Cardiac fibroblast (primary cell): ENCODE measurements around the gene CDHR2.

Source experiments
- DNase-seq, 2 donors: peaks; one replicate each; pipeline versions ENCODE4 v3.0.0 to v3.0.0-alpha.2; 2010; ENCODE audit warnings: low read depth in 2 of 2
- H3K4me3 ChIP-seq, 2 donors: replicated peaks in 1 of 2; 1 replicate in 1 of 2; 2 replicates in 1 of 2; pipeline ENCODE4 v1.5.1; 2011; ENCODE audit warnings: low read depth in 2 of 2, low read length in 2 of 2, mild to moderate bottlenecking in 2 of 2, moderate library complexity in 1 of 2
- TF ChIP-seq, protein P1 (sequence below): IDR thresholded peaks from one replicate; pipeline ENCODE4 v1.5.1; 2011; ENCODE audit warnings: low read depth, mild to moderate bottlenecking, low read length, inconsistent platforms

The CDHR2 gene

GRCh38 chr5:176610435-176610773 lies 61.3 kb downstream of the CDHR2 start:
- H3K4me3 ChIP-seq = peak overlapping the region; percentile 65 to 68
- DNase-seq = no peak
- TF ChIP-seq, protein P1, sequence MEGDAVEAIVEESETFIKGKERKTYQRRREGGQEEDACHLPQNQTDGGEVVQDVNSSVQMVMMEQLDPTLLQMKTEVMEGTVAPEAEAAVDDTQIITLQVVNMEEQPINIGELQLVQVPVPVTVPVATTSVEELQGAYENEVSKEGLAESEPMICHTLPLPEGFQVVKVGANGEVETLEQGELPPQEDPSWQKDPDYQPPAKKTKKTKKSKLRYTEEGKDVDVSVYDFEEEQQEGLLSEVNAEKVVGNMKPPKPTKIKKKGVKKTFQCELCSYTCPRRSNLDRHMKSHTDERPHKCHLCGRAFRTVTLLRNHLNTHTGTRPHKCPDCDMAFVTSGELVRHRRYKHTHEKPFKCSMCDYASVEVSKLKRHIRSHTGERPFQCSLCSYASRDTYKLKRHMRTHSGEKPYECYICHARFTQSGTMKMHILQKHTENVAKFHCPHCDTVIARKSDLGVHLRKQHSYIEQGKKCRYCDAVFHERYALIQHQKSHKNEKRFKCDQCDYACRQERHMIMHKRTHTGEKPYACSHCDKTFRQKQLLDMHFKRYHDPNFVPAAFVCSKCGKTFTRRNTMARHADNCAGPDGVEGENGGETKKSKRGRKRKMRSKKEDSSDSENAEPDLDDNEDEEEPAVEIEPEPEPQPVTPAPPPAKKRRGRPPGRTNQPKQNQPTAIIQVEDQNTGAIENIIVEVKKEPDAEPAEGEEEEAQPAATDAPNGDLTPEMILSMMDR = no peak

GRCh38 chr5:176611435-176611834 lies 62.3 kb downstream of the CDHR2 start:
- TF ChIP-seq, protein P1 = no peak
- no peak overlapping the region for H3K4me3 ChIP-seq
- peak; percentile 89 to 92 for DNase-seq

- no peak overlapping the region for H3K4me3 ChIP-seq
- TF ChIP-seq, protein P1 = no peak
- DNase-seq = no peak
Observed at GRCh38 chr5:176612008-176612407, 62.9 kb downstream of the CDHR2 start.

DNA sequence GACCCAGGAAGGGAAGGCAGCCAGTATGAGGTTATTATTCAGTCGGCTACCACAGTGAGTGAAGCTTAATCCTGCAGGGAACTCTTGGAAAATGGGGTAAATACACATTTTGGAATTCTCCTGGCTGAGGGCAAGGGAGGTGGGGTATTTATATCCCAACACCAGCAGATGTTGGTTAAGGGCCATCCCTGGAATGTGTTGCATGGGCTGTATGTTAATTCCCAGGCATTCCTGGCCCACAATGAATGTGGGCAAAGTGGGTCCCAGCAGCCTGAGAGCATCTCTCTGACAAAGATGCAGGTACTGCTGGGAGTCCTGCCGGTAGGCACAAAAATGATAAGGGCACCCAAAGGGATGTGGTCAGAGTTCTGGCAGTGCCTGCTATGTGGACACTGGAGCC lies 63.7 kb downstream of the CDHR2 start:
- TF ChIP-seq, protein P1 = no peak
- DNase-seq = no peak
- no peak overlapping the region for H3K4me3 ChIP-seq

- peak; percentile 66 to 76 for DNase-seq
- H3K4me3 ChIP-seq = no peak overlapping the region
- TF ChIP-seq, protein P1 = no peak
Observed at GRCh38 chr5:176614805-176615478, 65.8 kb downstream of the CDHR2 start.

- no peak overlapping the region for H3K4me3 ChIP-seq
- TF ChIP-seq, protein P1 = no peak
- no peak for DNase-seq
Observed at GRCh38 chr5:176616511-176616910, 67.4 kb downstream of the CDHR2 start.

GRCh38 chr5:176618783-176619182 lies 69.6 kb downstream of the CDHR2 start:
- no peak overlapping the region for H3K4me3 ChIP-seq
- TF ChIP-seq, protein P1 = no peak
- DNase-seq = no peak
